Left ventricle myocardium inferior (tissue), 1 donor: ENCODE measurements around the gene SLC15A2. TPM values are rescaled to one million over a fixed set of nuclear protein-coding genes. Genes with fewer than 3 reads are reported as not detected.
A peak's percentile ranks its signal among the peaks of the same experiment; 100 is the strongest.

Experiments
- DNase-seq: peaks from one replicate; pipeline ENCODE4 v3.0.0-alpha.2; 2020
- H3K27ac ChIP-seq: fragments of 200-600 bp; replicated peaks from 2 replicates; pipeline ENCODE4 v1.8.0; 2021
- H3K27me3 ChIP-seq: fragments of 200-600 bp; 2 replicates; pipeline ENCODE4 v1.8.0; 2021; ENCODE audit warnings: low read depth
- H3K36me3 ChIP-seq: fragments of 200-600 bp; 2 replicates; pipeline ENCODE4 v1.8.0; 2021
- H3K4me1 ChIP-seq: fragments of 200-600 bp; 2 replicates; pipeline ENCODE4 v1.8.0; 2021
- H3K4me3 ChIP-seq: fragments of 200-600 bp; 2 replicates; pipeline ENCODE4 v1.8.0; 2021; ENCODE audit warnings: mild to moderate bottlenecking, moderate library complexity
- H3K9me3 ChIP-seq: fragments of 200-600 bp; replicated peaks from 2 replicates; pipeline ENCODE4 v1.8.0; 2021
- CTCF ChIP-seq: fragments of 200-600 bp; IDR thresholded peaks from 2 replicates; pipeline ENCODE4 v1.8.0; 2021; ENCODE audit warnings: antibody characterized with exemption, mild to moderate bottlenecking, borderline replicate concordance
- intact Hi-C: fragments of 100-400 bp; cut with micrococcal nuclease; formaldehyde crosslinking; loops from one replicate; pipeline ENCODE4 v1.11.0; 2022
- total RNA-seq: library from RNA; stranded (reverse); fragmentation: NEBNext Ultra II Directional; extraction: Animal tissue kit (Norgen Biotek cat#: 25700); gene quantifications from one replicate; pipeline ENCODE4 v1.2.1, GENCODE V29; 2021
- donor health status: DM: no; HTN: yes; CAD: no; lungs with severe emphysema.

The SLC15A2 gene
- total RNA-seq, 1 donor from 2014 or later: 4.6 TPM

GRCh38 chr3:121885386-121885785, 8.8 kb upstream of the SLC15A2 start:
- Histone ChIP-seq H3K27ac (no peak overlapping the region), H3K4me1 (no peaks in the 10 kb centered on the region), H3K4me3 (no peak overlapping the region), H3K27me3 (no peaks in the 10 kb centered on the region), H3K36me3 (no peaks in the 10 kb centered on the region), H3K9me3 (no peaks in the 10 kb centered on the region)
- TF ChIP-seq CTCF: no peak
- DNase-seq: no peak
- intact Hi-C loops: no loop called here

- Histone ChIP-seq H3K4me1 (peaks cover 22% of the 10 kb centered on the region), H3K27ac (peak overlapping the region; percentile 62), H3K36me3 (no peaks in the 10 kb centered on the region), H3K4me3 (peak overlapping the region; percentile 53), H3K9me3 (no peaks in the 10 kb centered on the region), H3K27me3 (no peaks in the 10 kb centered on the region)
- intact Hi-C loops: no loop called here
- TF ChIP-seq CTCF: no peak
- DNase-seq: no peak
Measured at GRCh38 chr3:121895121-121895520, 920 bp downstream of the SLC15A2 start.

- Histone ChIP-seq H3K9me3 (no peaks in the 10 kb centered on the region), H3K27ac (no peak overlapping the region), H3K36me3 (no peaks in the 10 kb centered on the region), H3K4me1 (peaks cover 22% of the 10 kb centered on the region), H3K27me3 (no peaks in the 10 kb centered on the region), H3K4me3 (no peak overlapping the region)
- intact Hi-C loops: no loop called here
- no peak for DNase-seq
- TF ChIP-seq CTCF: no peak
Measured at GRCh38 chr3:121895736-121896135, 1.5 kb downstream of the SLC15A2 start.

- Histone ChIP-seq H3K9me3 (no peaks in the 10 kb centered on the region), H3K27ac (no peak overlapping the region), H3K36me3 (no peaks in the 10 kb centered on the region), H3K4me1 (peaks cover 22% of the 10 kb centered on the region), H3K27me3 (no peaks in the 10 kb centered on the region), H3K4me3 (no peak overlapping the region)
- TF ChIP-seq CTCF: no peak
- no peak for DNase-seq
- intact Hi-C loops: no loop called here
Measured at GRCh38 chr3:121896823-121897222, 2.6 kb downstream of the SLC15A2 start.

- TF ChIP-seq CTCF: no peak
- no peaks in the 10 kb centered on the region for H3K36me3 ChIP-seq
- peaks cover 22% of the 10 kb centered on the region for H3K4me1 ChIP-seq
- H3K27ac ChIP-seq: no peak overlapping the region
- intact Hi-C loops: no loop called here
- no peak overlapping the region for H3K4me3 ChIP-seq
- H3K9me3 ChIP-seq: no peaks in the 10 kb centered on the region
- H3K27me3 ChIP-seq: no peaks in the 10 kb centered on the region
- no peak for DNase-seq
Measured at GRCh38 chr3:121897296-121897695, 3.1 kb downstream of the SLC15A2 start.
